Prostate gland (tissue), 2 donors: Measurements from ENCODE around the gene SLCO2B1. TPM values are rescaled to one million over a fixed set of nuclear protein-coding genes. Genes with fewer than 3 reads are reported as not detected.

Experiments
- DNase-seq: peaks from one replicate; pipeline ENCODE4 v3.0.0-alpha.2; 2019; ENCODE audit warnings: low spot score
- H3K27ac ChIP-seq, 2 donors: fragments of 200-600 bp; sonication (generic); 2 replicates each; pipeline ENCODE4 v1.5.1; 2017 to 2019
- H3K27me3 ChIP-seq: fragments of 200-600 bp; sonication (generic); replicated peaks from 2 replicates; pipeline ENCODE4 v1.5.1; 2019; ENCODE audit not compliant: insufficient read depth
- H3K36me3 ChIP-seq, 2 donors: fragments of 200-600 bp; sonication (generic); 1 replicate in 1 of 2; 2 replicates in 1 of 2; pipeline versions ENCODE4 v1.5.1 to v1.8.1; 2017 to 2019
- H3K4me1 ChIP-seq: fragments of 200-600 bp; sonication (generic); replicated peaks from 2 replicates; pipeline ENCODE4 v1.5.1; 2019
- H3K4me3 ChIP-seq, 2 donors: fragments of 200-600 bp; sonication (generic); 2 replicates each; pipeline ENCODE4 v1.5.1; 2017 to 2019
- H3K9me3 ChIP-seq: fragments of 200-600 bp; sonication (generic); 2 replicates; pipeline ENCODE4 v1.5.1; 2017
- POLR2A ChIP-seq: fragments of 450-650 bp; IDR thresholded peaks from one replicate; pipeline ENCODE4 v1.6.1; 2016; ENCODE audit warnings: antibody characterized with exemption, mild to moderate bottlenecking
- POLR2AphosphoS5 ChIP-seq: sonication (generic); formaldehyde crosslinking; IDR thresholded peaks from one replicate; pipeline ENCODE4 v1.6.1; 2017; ENCODE audit warnings: antibody characterized with exemption
- WGBS: methylation state at CpG from one replicate; pipeline ENCODE4 v1.1.5; 2018; 5-methylcytosine and 5-hydroxymethylcytosine counted together
- intact Hi-C: fragments of 100-400 bp; cut with DNase I; formaldehyde crosslinking; loops from one replicate; pipeline ENCODE4 v1.14.2; 2022
- total RNA-seq, 2 donors: library from RNA; depleted of rRNA; stranded (reverse); fragments of >200 nt; gene quantifications; one replicate each; pipeline ENCODE4 v1.1.0, GENCODE V29; 2016
- TF ChIP-seq, protein P1 (sequence below), 4 experiments: fragments of 200-600 bp in 2 of 4; fragments of 450-650 bp in 2 of 4; sonication (generic) in 2 of 4; IDR thresholded peaks; 1 replicate in 3 of 4; 2 replicates in 1 of 4; pipeline ENCODE4 v1.5.1; 2016 to 2019; ENCODE audit warnings: antibody characterized with exemption in 4 of 4, mild to moderate bottlenecking in 2 of 4, moderate library complexity in 2 of 4

The SLCO2B1 gene
- total RNA-seq, 2 donors from 2014 or later = 6.1 to 32.0 TPM

GRCh38 chr11:75162954-75163353, 12.0 kb downstream of the SLCO2B1 start:
- intact Hi-C loops = no loop called here
- Histone ChIP-seq H3K27me3 (no peaks in the 10 kb centered on the region), H3K4me3 (no peak overlapping the region), H3K36me3 (no peaks in the 10 kb centered on the region), H3K9me3 (no peaks in the 10 kb centered on the region), H3K27ac (no peak overlapping the region), H3K4me1 (no peaks in the 10 kb centered on the region)
- WGBS = 90% methylated on average over 7 of the region's 7 CpGs
- TF ChIP-seq, protein P1, sequence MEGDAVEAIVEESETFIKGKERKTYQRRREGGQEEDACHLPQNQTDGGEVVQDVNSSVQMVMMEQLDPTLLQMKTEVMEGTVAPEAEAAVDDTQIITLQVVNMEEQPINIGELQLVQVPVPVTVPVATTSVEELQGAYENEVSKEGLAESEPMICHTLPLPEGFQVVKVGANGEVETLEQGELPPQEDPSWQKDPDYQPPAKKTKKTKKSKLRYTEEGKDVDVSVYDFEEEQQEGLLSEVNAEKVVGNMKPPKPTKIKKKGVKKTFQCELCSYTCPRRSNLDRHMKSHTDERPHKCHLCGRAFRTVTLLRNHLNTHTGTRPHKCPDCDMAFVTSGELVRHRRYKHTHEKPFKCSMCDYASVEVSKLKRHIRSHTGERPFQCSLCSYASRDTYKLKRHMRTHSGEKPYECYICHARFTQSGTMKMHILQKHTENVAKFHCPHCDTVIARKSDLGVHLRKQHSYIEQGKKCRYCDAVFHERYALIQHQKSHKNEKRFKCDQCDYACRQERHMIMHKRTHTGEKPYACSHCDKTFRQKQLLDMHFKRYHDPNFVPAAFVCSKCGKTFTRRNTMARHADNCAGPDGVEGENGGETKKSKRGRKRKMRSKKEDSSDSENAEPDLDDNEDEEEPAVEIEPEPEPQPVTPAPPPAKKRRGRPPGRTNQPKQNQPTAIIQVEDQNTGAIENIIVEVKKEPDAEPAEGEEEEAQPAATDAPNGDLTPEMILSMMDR (IDR thresholded peaks at IDR 0.05) = no peak
- TF ChIP-seq POLR2AphosphoS5 (no peak), POLR2A (no peak)
- DNase-seq = no peak

- H3K27ac ChIP-seq = peak overlapping the region in 1 of 2 donors; percentile 3
- H3K9me3 ChIP-seq = no peaks in the 10 kb centered on the region
- H3K27me3 ChIP-seq = no peaks in the 10 kb centered on the region
- intact Hi-C loops = no loop called here
- no peak overlapping the region for H3K4me3 ChIP-seq
- no peaks in the 10 kb centered on the region for H3K36me3 ChIP-seq
- DNase-seq = no peak
- H3K4me1 ChIP-seq = no peaks in the 10 kb centered on the region
- 58% methylated on average over 25 of the region's 25 CpGs for WGBS
- TF ChIP-seq, protein P1 (IDR thresholded peaks at IDR 0.05) = no peak
- TF ChIP-seq POLR2A = no peak
Observed at GRCh38 chr11:75163921-75164849, 13.3 kb downstream of the SLCO2B1 start.

DNA sequence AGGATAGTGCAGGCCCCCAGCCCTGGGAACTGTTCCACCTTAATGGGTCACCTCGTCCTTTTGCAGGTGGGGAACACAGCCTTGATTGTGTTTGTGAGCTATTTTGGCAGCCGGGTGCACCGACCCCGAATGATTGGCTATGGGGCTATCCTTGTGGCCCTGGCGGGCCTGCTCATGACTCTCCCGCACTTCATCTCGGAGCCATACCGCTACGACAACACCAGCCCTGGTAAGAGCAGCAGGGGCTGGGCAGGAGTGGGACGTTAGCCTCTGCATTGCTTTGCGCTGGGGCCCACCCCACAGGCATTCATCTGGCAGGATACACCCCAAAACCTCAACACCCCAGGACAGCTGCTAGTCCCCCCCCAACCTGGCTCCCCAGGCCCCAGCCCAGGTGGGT, 14.8 kb downstream of the SLCO2B1 start:
- 94% methylated on average over 11 of the region's 11 CpGs for WGBS
- no peak for DNase-seq
- intact Hi-C loops = no loop called here
- H3K27ac ChIP-seq = no peak overlapping the region
- TF ChIP-seq POLR2AphosphoS5 (no peak), POLR2A (no peak)
- TF ChIP-seq, protein P1 (IDR thresholded peaks at IDR 0.05) = no peak
- H3K36me3 ChIP-seq = no peaks in the 10 kb centered on the region
- H3K27me3 ChIP-seq = no peaks in the 10 kb centered on the region
- H3K4me3 ChIP-seq = no peak overlapping the region
- H3K9me3 ChIP-seq = no peaks in the 10 kb centered on the region
- H3K4me1 ChIP-seq = no peaks in the 10 kb centered on the region

GRCh38 chr11:75166791-75167190, 15.9 kb downstream of the SLCO2B1 start:
- TF ChIP-seq POLR2A (no peak), POLR2AphosphoS5 (no peak)
- TF ChIP-seq, protein P1 (IDR thresholded peaks at IDR 0.05) = no peak
- Histone ChIP-seq H3K27ac (no peak overlapping the region), H3K4me1 (no peaks in the 10 kb centered on the region), H3K36me3 (no peaks in the 10 kb centered on the region), H3K4me3 (no peak overlapping the region), H3K9me3 (no peaks in the 10 kb centered on the region), H3K27me3 (no peaks in the 10 kb centered on the region)
- intact Hi-C loops = no loop called here
- 87% methylated on average over 3 of the region's 3 CpGs for WGBS
- no peak for DNase-seq

DNA sequence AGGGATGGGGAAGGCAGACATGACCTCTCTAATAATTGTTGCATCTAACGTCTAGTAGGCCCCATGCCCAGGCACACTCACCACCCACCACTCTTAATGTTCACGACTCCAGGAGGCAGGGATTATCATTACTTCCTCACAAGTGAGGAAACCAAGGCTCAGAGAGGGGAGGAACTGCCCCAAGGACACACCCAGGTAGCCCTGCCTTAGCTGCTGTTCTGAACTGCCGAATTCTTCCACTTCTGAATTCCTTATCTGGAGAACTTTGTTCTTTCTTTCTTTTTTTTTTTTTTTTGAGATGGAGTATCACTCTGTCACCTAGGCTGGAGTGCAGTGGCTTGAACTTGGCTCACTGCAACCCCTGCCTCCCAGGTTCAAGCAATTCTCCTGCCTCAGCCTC, 16.7 kb downstream of the SLCO2B1 start:
- no peaks in the 10 kb centered on the region for H3K9me3 ChIP-seq
- H3K4me1 ChIP-seq = no peaks in the 10 kb centered on the region
- H3K27me3 ChIP-seq = no peaks in the 10 kb centered on the region
- intact Hi-C loops = no loop called here
- DNase-seq = no peak
- WGBS = 85% methylated on average over 3 of the region's 3 CpGs
- TF ChIP-seq POLR2AphosphoS5 (no peak), POLR2A (no peak)
- TF ChIP-seq, protein P1 (IDR thresholded peaks at IDR 0.05) = no peak
- no peak overlapping the region for H3K27ac ChIP-seq
- no peaks in the 10 kb centered on the region for H3K36me3 ChIP-seq
- no peak overlapping the region for H3K4me3 ChIP-seq
